ENCODE measurements around the gene PCDHA1. TPM values are rescaled to one million over a fixed set of nuclear protein-coding genes. Genes with fewer than 3 reads are reported as not detected.
"Not testable (repeated sequence)": the region's sequence is repeated elsewhere in the genome, so short reads cannot be mapped to it uniquely, and the experiment has no call there.

PCDHA1 gene
- total and polyA plus RNA-seq, 2 of the 13 experiments (the other 11 are each of a cell fraction or from before 2014, with no cell fraction given), result not detected

GRCh38 chr5:140834439-140835008, 48.6 kb downstream of the PCDHA1 start:
- DNase-seq (ENCODE audit: low spot score); H3K27ac ChIP-seq (ENCODE audit: extremely low read length, insufficient read depth, low read length); H3K9me3 ChIP-seq (ENCODE audit: low read length); intact Hi-C loops (cut with micrococcal nuclease; ENCODE audit: unreplicated experiment); H4K20me1 ChIP-seq (ENCODE audit: insufficient read depth, low read length); in situ Hi-C loops (cut with HindIII; ENCODE audit: extremely low pct_ligation_motif_present, low pct_unique_long_range_greater_than_20kb); H3K4me1 ChIP-seq (ENCODE audit: insufficient read depth, low read length); H2AFZ ChIP-seq (ENCODE audit: low read length); FAIRE-seq; POLR2A ChIA-PET; CTCF ChIA-PET (ENCODE audit: low intra/inter-chr PET ratio, low total read pairs); H3K36me3 ChIP-seq (replicated peaks in 1 of 2; ENCODE audit: control insufficient read depth in 1 of 2, insufficient read depth in 2 of 2, low read length in 2 of 2); H3K27me3 ChIP-seq (ENCODE audit: control insufficient read depth in 1 of 2, insufficient read depth in 2 of 2, low read length in 2 of 2); H3K79me2 ChIP-seq (ENCODE audit: insufficient read depth, low read length): not testable (repeated sequence)
- Histone ChIP-seq H3K4me2 (ENCODE audit: low read depth, low read length) (peak overlapping the region; percentile 78), H3K9ac (ENCODE audit: insufficient read depth, low read depth, low read length) (peak overlapping the region; percentile 36; the same call in 1 of the 2 replicates), H3K4me3 (replicated peaks in 1 of 3; ENCODE audit: insufficient read depth in 1 of 3, low read depth in 2 of 3, low read length in 3 of 3) (peak overlapping the region; percentile 62 to 68 (median 68))
- TSS peak; percentile 67 for BruUV-seq (replicated peaks)
- ATAC-seq, result peak; percentile 78
- TF ChIP-seq ZNF687 (CRISPR knock-in tag; IDR thresholded peaks at IDR 0.05) (peak; percentile 31; the same call in 1 of the 2 replicates), HNRNPLL (IDR thresholded peaks at IDR 0.05; ENCODE audit: low read depth, low read length, poor library complexity, severe bottlenecking) (peak; percentile 49), ELF3 (CRISPR knock-in tag; IDR thresholded peaks at IDR 0.05) (0 out of 2 replicates have a peak, but pooled peaks have one; percentile 2), PHF8 (CRISPR knock-in tag; IDR thresholded peaks at IDR 0.05) (0 out of 2 replicates have a peak, but pooled peaks have one; percentile 24)
- WGBS (ENCODE audit: low lambda C conversion rate), result 54% methylated on average over 18 of the region's 38 CpGs
